NCI-H748 (cell line): Measurements from ENCODE around the gene TAF3.
A peak's percentile ranks its signal among the peaks of the same experiment; 100 is the strongest.

Experiments
- DNase-seq: peaks from one replicate; lab custom pipeline; 2025; ENCODE audit not compliant: unreplicated experiment; lab: John Stamatoyannopoulos, UW

TAF3 gene

GRCh38 chr10:7811743-7812142 lies 6.6 kb upstream of the TAF3 start:
- peak; percentile 45 for DNase-seq

GRCh38 chr10:7813481-7813880 lies 4.8 kb upstream of the TAF3 start:
- no peak for DNase-seq

GRCh38 chr10:7817576-7817975 lies 729 bp upstream of the TAF3 start:
- peak; percentile 13 for DNase-seq

- no peak for DNase-seq
Observed at GRCh38 chr10:7817984-7818294, 366 bp upstream of the TAF3 start.

GRCh38 chr10:7819121-7819460 lies 786 bp downstream of the TAF3 start:
- DNase-seq, result peak; percentile 15

- no peak for DNase-seq
Observed at GRCh38 chr10:7824251-7824650, 5.9 kb downstream of the TAF3 start.

- DNase-seq, result no peak
Observed at GRCh38 chr10:7826971-7827370, 8.7 kb downstream of the TAF3 start.

- no peak for DNase-seq
Observed at GRCh38 chr10:7829289-7829834, 11.1 kb downstream of the TAF3 start.

GRCh38 chr10:7832060-7832459 lies 13.8 kb downstream of the TAF3 start:
- no peak for DNase-seq

- no peak for DNase-seq
Observed at GRCh38 chr10:7833210-7833609, 14.9 kb downstream of the TAF3 start.

GRCh38 chr10:7834262-7834661 lies 16.0 kb downstream of the TAF3 start:
- no peak for DNase-seq

- no peak for DNase-seq
Observed at GRCh38 chr10:7836571-7836970, 18.3 kb downstream of the TAF3 start.

- no peak for DNase-seq
Observed at GRCh38 chr10:7846591-7846990, 28.3 kb downstream of the TAF3 start.

- DNase-seq, result no peak
Observed at GRCh38 chr10:7853226-7853842, 35.0 kb downstream of the TAF3 start.

- DNase-seq, result no peak
Observed at GRCh38 chr10:7853890-7854289, 35.6 kb downstream of the TAF3 start.

- no peak for DNase-seq
Observed at GRCh38 chr10:7855205-7855604, 36.9 kb downstream of the TAF3 start.

- no peak for DNase-seq
Observed at GRCh38 chr10:7856678-7857077, 38.4 kb downstream of the TAF3 start.

GRCh38 chr10:7857262-7857661 lies 39.0 kb downstream of the TAF3 start:
- no peak for DNase-seq

- DNase-seq, result no peak
Observed at GRCh38 chr10:7861509-7862120, 43.3 kb downstream of the TAF3 start.

- no peak for DNase-seq
Observed at GRCh38 chr10:7862121-7862514, 43.8 kb downstream of the TAF3 start.

- DNase-seq, result no peak
Observed at GRCh38 chr10:7866176-7866575, 47.9 kb downstream of the TAF3 start.

- DNase-seq, result no peak
Observed at GRCh38 chr10:7872041-7872442, 53.7 kb downstream of the TAF3 start.

- DNase-seq, result no peak
Observed at GRCh38 chr10:7874864-7875263, 56.6 kb downstream of the TAF3 start.
